NT2/D1 (cell line): ENCODE data around the gene ADAMTSL2.
A peak's percentile ranks its signal among the peaks of the same experiment; 100 is the strongest.

ENCODE experiments used
- DNase-seq: peaks from one replicate; pipeline ENCODE4 v3.0.0-alpha.2; 2011; ENCODE audit warnings: low read depth, low spot score
- H3K27me3 ChIP-seq: 2 replicates; pipeline ENCODE4 v1.6.0; 2011; ENCODE audit warnings: mild to moderate bottlenecking; ENCODE audit not compliant: insufficient read length, insufficient read depth
- H3K36me3 ChIP-seq: 2 replicates; pipeline ENCODE4 v1.6.1; 2011; ENCODE audit warnings: mild to moderate bottlenecking, low read length, mixed read lengths; ENCODE audit not compliant: insufficient read depth, insufficient read length
- H3K4me1 ChIP-seq: 2 replicates; pipeline ENCODE4 v1.5.1; 2011; ENCODE audit not compliant: insufficient read depth, insufficient read length
- H3K4me3 ChIP-seq: 2 replicates; pipeline ENCODE4 v1.5.1; 2011; ENCODE audit warnings: low read depth; ENCODE audit not compliant: insufficient read length
- H3K9ac ChIP-seq: 2 replicates; pipeline ENCODE4 v1.6.0; 2011; ENCODE audit warnings: low read depth; ENCODE audit not compliant: insufficient read length
- H3K9me3 ChIP-seq: 2 replicates; pipeline ENCODE4 v1.5.1; 2011; ENCODE audit warnings: mild to moderate bottlenecking, low read length; ENCODE audit not compliant: insufficient read depth
- SUZ12 ChIP-seq: IDR thresholded peaks from 2 replicates; pipeline ENCODE4 v1.6.1; 2011; ENCODE audit not compliant: insufficient read length, insufficient read depth; ENCODE audit errors: extremely low read depth
- YY1 ChIP-seq: IDR thresholded peaks from 2 replicates; pipeline ENCODE4 v1.6.1; 2011; ENCODE audit not compliant: insufficient read length, insufficient read depth
- ZNF274 ChIP-seq: IDR thresholded peaks from 2 replicates; pipeline ENCODE4 v1.6.1; 2011; ENCODE audit warnings: mild to moderate bottlenecking, low read depth, low read length

Gene ADAMTSL2

GRCh38 chr9:133553123-133553522 lies 18.6 kb downstream of the ADAMTSL2 start:
- Histone ChIP-seq H3K4me1 (peaks cover 38% of the 10 kb centered on the region), H3K27me3 (no peaks in the 10 kb centered on the region), H3K9me3 (no peaks in the 10 kb centered on the region), H3K9ac (no peak overlapping the region), H3K4me3 (no peak overlapping the region), H3K36me3 (no peaks in the 10 kb centered on the region)
- DNase-seq, result no peak
- no peak for TF ChIP-seq ZNF274
- TF ChIP-seq SUZ12, result no peak
- TF ChIP-seq YY1, result no peak

- peak overlapping the region; percentile 23 for H3K9ac ChIP-seq
- no peak for TF ChIP-seq YY1
- TF ChIP-seq ZNF274, result no peak
- TF ChIP-seq SUZ12, result no peak
- no peak overlapping the region for H3K4me3 ChIP-seq
- H3K36me3 ChIP-seq, result no peaks in the 10 kb centered on the region
- H3K27me3 ChIP-seq, result no peaks in the 10 kb centered on the region
- DNase-seq, result no peak
- no peaks in the 10 kb centered on the region for H3K9me3 ChIP-seq
- peaks cover 38% of the 10 kb centered on the region for H3K4me1 ChIP-seq
Measured at GRCh38 chr9:133553973-133554713, 19.6 kb downstream of the ADAMTSL2 start.

- no peak overlapping the region for H3K4me3 ChIP-seq
- H3K9me3 ChIP-seq, result no peaks in the 10 kb centered on the region
- peaks cover 40% of the 10 kb centered on the region for H3K4me1 ChIP-seq
- no peak for DNase-seq
- H3K27me3 ChIP-seq, result no peaks in the 10 kb centered on the region
- TF ChIP-seq YY1 (no peak), ZNF274 (no peak), SUZ12 (no peak)
- H3K36me3 ChIP-seq, result no peaks in the 10 kb centered on the region
- H3K9ac ChIP-seq, result peak overlapping the region; percentile 16
Measured at GRCh38 chr9:133554729-133555128, 20.2 kb downstream of the ADAMTSL2 start.

DNA sequence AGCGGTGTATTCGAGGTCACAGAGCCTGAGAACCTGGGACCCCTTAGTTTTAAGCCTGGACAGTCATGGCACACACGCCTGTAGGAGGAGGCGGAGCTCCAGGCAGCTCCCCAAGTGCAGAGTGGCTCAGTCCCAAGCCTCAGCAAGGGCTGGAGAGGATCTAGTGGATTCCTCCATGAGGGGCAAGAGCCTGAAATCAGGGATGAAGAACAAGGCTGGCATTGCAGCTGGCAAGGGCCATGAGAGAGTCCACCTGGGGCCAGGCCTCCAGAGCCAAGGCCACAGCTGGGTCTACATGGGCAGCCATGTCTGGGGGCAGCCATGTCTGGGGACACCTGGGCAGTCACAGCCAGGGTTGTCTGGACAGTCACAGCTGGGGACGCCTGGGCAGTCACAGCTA lies 21.9 kb downstream of the ADAMTSL2 start:
- no peak for DNase-seq
- Histone ChIP-seq H3K4me3 (no peak overlapping the region), H3K9ac (no peak overlapping the region), H3K4me1 (peaks cover 46% of the 10 kb centered on the region), H3K36me3 (no peaks in the 10 kb centered on the region), H3K9me3 (no peaks in the 10 kb centered on the region), H3K27me3 (no peaks in the 10 kb centered on the region)
- TF ChIP-seq SUZ12, result no peak
- TF ChIP-seq YY1, result no peak
- no peak for TF ChIP-seq ZNF274

- Histone ChIP-seq H3K36me3 (no peaks in the 10 kb centered on the region), H3K27me3 (no peaks in the 10 kb centered on the region), H3K4me1 (peaks cover 46% of the 10 kb centered on the region), H3K9me3 (no peaks in the 10 kb centered on the region), H3K9ac (peak overlapping the region; percentile 66), H3K4me3 (no peak overlapping the region)
- TF ChIP-seq SUZ12 (no peak), ZNF274 (no peak), YY1 (no peak)
- DNase-seq, result no peak
Measured at GRCh38 chr9:133557581-133557980, 23.1 kb downstream of the ADAMTSL2 start.

- DNase-seq, result peak; percentile 70
- no peaks in the 10 kb centered on the region for H3K9me3 ChIP-seq
- H3K9ac ChIP-seq, result peak overlapping the region; percentile 43
- no peaks in the 10 kb centered on the region for H3K27me3 ChIP-seq
- no peaks in the 10 kb centered on the region for H3K36me3 ChIP-seq
- H3K4me1 ChIP-seq, result peaks cover 47% of the 10 kb centered on the region
- H3K4me3 ChIP-seq, result no peak overlapping the region
- TF ChIP-seq YY1, result peak; percentile 47
- TF ChIP-seq SUZ12, result no peak
- no peak for TF ChIP-seq ZNF274
Measured at GRCh38 chr9:133558191-133559126, 24.0 kb downstream of the ADAMTSL2 start.

- TF ChIP-seq ZNF274 (no peak), YY1 (no peak), SUZ12 (no peak)
- Histone ChIP-seq H3K9ac (no peak overlapping the region), H3K36me3 (no peaks in the 10 kb centered on the region), H3K27me3 (no peaks in the 10 kb centered on the region), H3K9me3 (no peaks in the 10 kb centered on the region), H3K4me1 (peaks cover 40% of the 10 kb centered on the region), H3K4me3 (no peak overlapping the region)
- DNase-seq, result no peak
Measured at GRCh38 chr9:133560311-133560710, 25.8 kb downstream of the ADAMTSL2 start.
